Esophagus (tissue), 2 donors: Measurements from ENCODE around the gene METTL14. TPM values are rescaled to one million over a fixed set of nuclear protein-coding genes. Genes with fewer than 3 reads are reported as not detected.

Experiments used
- H3K27ac ChIP-seq, 2 donors: one replicate each; pipeline ENCODE4 v1.5.1; 2013; ENCODE audit warnings: low read depth in 2 of 2, mild to moderate bottlenecking in 2 of 2, inconsistent platforms in 1 of 2, low read length in 1 of 2, moderate library complexity in 1 of 2
- H3K27me3 ChIP-seq, 2 donors: one replicate each; pipeline ENCODE4 v1.6.1; 2013; ENCODE audit warnings: low read length in 2 of 2, control low read depth in 1 of 2, mild to moderate bottlenecking in 1 of 2; ENCODE audit not compliant: insufficient read depth in 2 of 2, control insufficient read depth in 1 of 2
- H3K36me3 ChIP-seq, 2 donors: one replicate each; pipeline ENCODE4 v1.6.1; 2013; ENCODE audit warnings: low read length in 1 of 2; ENCODE audit not compliant: control insufficient read depth in 2 of 2, insufficient read depth in 2 of 2
- H3K4me1 ChIP-seq, 2 donors: one replicate each; pipeline ENCODE4 v1.6.1; 2013; ENCODE audit warnings: low read length in 1 of 2; ENCODE audit not compliant: control insufficient read depth in 2 of 2, insufficient read depth in 2 of 2
- H3K4me3 ChIP-seq, 2 donors: one replicate each; pipeline ENCODE4 v1.5.1; 2013; ENCODE audit warnings: low read length in 2 of 2, mild to moderate bottlenecking in 2 of 2, low read depth in 1 of 2, moderate library complexity in 1 of 2
- H3K9me3 ChIP-seq, 2 donors: one replicate each; pipeline ENCODE4 v1.6.1; 2013; ENCODE audit warnings: mild to moderate bottlenecking in 2 of 2, low read depth in 1 of 2, low read length in 1 of 2, moderate library complexity in 1 of 2; ENCODE audit not compliant: control insufficient read depth in 2 of 2, insufficient read depth in 1 of 2
- WGBS, 2 donors: extraction: QIAGEN DNeasy Blood & Tissue Kit; methylation state at CpG; one replicate each; pipeline ENCODE4 v1.1.7; 2013; 5-methylcytosine and 5-hydroxymethylcytosine counted together
- polyA plus RNA-seq, 2 donors: library from polyadenylated mRNA; stranded (reverse); fragments of 200-250 nt; gene quantifications; one replicate each; pipeline ENCODE4 v1.2.3, GENCODE V29; 2013
- donor health status: healthy with polysubstance abuse.
- donor health status: Bipolar disorder and iron deficiency.

METTL14 gene
- polyA plus RNA-seq, 2 donors: 4.3 to 7.2 TPM

DNA sequence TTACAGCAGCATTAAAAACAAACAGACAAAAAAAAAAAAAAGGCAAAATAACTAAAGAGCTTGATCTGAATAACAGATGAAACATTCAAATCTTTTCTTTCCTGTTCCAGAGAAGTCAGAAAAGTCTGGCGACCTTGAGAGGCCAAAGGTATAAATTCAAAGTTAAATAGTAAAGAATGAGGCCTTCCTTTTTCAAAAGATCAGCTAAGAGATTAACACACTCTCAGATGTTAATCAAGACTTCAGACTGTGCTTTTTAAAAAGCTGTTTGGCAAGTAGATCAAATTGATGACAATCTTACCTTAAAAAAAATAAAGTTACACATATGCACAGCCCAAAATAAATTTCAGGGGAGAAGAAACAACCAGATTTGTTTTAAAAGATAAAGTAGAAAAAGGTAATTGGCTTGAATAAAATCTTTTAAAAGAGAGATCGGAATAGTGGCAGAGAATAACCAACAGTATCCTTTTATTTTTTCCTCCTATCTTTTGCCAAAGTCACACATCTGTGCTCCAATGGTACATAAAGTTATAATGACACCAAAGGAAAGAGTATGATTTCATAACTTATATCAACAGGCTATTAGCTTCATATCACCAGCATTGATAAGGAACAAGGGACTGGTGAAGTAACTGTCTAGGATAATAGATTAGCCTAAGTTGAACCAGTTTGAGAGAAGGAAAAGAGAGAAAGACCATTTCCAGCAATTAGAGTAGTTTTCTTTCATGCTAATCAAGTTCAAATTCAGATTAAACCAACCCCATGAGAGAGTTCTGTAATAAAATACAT is 70.4 kb downstream of the METTL14 start:
- Histone ChIP-seq H3K4me1 (no peaks in the 10 kb centered on the region), H3K9me3 (no peaks in the 10 kb centered on the region), H3K4me3 (no peak overlapping the region), H3K27me3 (no peaks in the 10 kb centered on the region), H3K27ac (no peak overlapping the region), H3K36me3 (peaks cover 0 to 3% of the 10 kb centered on the region in 2 donors)
- WGBS, 2 donors: 67 to 68% methylated on average over 2 of the region's 2 CpGs

DNA sequence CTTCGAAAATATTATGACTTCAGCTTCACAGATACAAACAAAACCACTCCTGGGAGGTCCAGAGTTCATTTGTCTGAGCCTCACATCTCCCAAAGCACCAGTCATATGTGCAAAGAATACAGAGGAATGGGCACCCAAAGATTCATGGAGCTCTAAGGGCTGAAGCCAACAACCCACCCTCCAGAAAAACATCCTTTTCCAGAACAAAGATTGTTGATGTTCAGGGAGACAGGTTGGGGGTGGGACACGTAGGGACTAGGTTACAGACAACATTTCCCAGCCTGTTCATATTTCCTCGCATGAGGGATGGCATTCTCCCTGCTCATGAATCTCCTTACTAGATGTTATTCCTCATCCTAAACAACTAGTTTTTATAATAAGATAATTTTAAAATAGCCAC is 71.2 kb downstream of the METTL14 start:
- 76 to 84% methylated on average over 3 of the region's 3 CpGs for WGBS, 2 donors
- Histone ChIP-seq H3K27ac (peak overlapping the region; percentile 55 to 63), H3K4me1 (no peaks in the 10 kb centered on the region), H3K27me3 (no peaks in the 10 kb centered on the region), H3K36me3 (peaks cover 0 to 3% of the 10 kb centered on the region in 2 donors), H3K4me3 (no peak overlapping the region), H3K9me3 (no peaks in the 10 kb centered on the region)

DNA sequence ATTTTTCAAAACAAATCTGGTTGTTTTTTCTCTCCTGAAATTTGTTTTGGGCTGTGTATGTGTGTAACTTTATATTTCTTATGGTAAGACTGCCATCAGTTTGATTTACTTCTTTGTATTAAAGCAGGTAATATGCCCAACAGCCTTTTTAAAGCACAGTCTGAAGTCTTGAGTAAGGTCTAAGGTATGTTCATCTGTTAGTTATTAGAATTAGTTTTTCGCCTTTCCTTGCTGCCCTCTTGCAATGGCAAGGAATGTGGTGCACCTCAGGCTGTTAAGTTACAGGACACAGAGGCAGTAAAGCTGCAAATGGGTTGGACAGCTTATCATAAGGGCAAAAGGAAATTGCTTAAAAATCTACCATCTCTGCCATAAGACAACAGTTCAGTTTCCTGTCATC is 71.8 kb downstream of the METTL14 start:
- H3K27me3 ChIP-seq: no peaks in the 10 kb centered on the region
- H3K4me1 ChIP-seq: no peaks in the 10 kb centered on the region
- H3K4me3 ChIP-seq: no peak overlapping the region
- H3K36me3 ChIP-seq: no peaks in the 10 kb centered on the region
- peak overlapping the region in 1 of 2 donors; percentile 5 for H3K27ac ChIP-seq
- 86 to 88% methylated on average over 1 of the region's 1 CpG for WGBS, 2 donors
- no peaks in the 10 kb centered on the region for H3K9me3 ChIP-seq

DNA sequence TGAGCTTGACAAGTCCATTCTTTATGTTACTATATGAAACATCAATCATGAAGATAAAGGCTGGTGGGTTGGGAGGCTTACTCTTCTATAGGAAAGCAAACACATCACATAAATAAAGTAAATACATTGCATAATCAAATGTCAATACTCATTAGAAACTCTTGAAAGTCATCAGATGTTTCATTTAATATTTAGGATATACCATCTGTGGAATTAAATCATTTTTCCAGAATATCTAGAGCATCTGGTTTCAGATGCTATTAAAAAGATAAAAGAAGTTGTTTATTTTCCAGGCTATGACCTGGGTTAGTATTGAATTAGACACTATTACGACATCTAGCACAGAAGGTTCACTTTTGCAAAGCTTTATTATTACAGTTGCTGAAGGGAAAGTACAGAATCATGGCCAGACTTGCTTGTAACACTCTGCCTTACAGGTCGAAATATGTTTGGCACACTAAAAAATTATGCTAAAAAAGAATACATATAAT is 72.6 kb downstream of the METTL14 start:
- H3K4me1 ChIP-seq: no peaks in the 10 kb centered on the region
- no peaks in the 10 kb centered on the region for H3K9me3 ChIP-seq
- H3K27me3 ChIP-seq: no peaks in the 10 kb centered on the region
- H3K4me3 ChIP-seq: no peak overlapping the region
- WGBS, 2 donors: 29 to 51% methylated on average over 2 of the region's 2 CpGs
- H3K36me3 ChIP-seq: no peaks in the 10 kb centered on the region
- no peak overlapping the region for H3K27ac ChIP-seq

DNA sequence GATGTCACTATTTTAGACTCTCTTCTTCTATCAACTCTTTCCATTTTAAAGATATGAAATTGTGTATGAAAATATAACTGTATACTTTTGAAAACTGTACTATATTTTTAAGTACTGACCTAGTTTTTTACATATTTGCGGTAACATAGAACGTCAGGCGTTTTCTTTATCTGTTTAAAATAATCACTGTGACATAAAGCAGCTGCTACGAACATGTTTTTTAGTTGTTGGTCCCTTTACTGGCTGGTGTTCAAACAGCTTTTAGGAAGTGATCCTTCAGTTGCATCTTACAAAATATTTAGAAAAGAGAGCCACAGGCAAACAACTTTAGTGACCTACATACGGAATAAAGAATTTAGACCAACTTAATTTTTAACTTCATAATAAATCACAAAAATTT is 73.1 kb downstream of the METTL14 start:
- Histone ChIP-seq H3K4me1 (no peaks in the 10 kb centered on the region), H3K9me3 (no peaks in the 10 kb centered on the region), H3K27me3 (no peaks in the 10 kb centered on the region), H3K27ac (no peak overlapping the region), H3K4me3 (no peak overlapping the region), H3K36me3 (no peaks in the 10 kb centered on the region)
- 28 to 41% methylated on average over 5 of the region's 5 CpGs for WGBS, 2 donors

DNA sequence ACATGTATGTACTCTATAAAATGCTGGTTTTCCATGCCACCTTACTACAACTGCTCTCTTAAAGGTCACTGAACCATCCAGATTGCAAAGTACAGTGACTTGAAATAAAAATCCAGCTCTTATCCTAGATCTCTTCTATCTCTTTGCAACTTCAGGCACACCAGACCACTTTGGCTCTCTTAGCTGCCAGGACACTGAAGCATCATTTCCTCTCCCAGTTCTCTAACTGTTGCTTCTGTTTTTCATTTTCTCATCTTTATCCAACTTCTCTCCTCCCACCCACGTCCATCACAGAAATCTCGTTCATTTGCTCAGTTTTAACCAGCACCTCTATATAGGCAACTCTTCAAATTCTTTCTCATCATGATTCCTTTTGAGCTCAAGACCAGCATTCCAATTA is 74.3 kb downstream of the METTL14 start:
- Histone ChIP-seq H3K27ac (peak overlapping the region in 1 of 2 donors; percentile 66), H3K36me3 (no peaks in the 10 kb centered on the region), H3K4me1 (no peaks in the 10 kb centered on the region), H3K9me3 (no peaks in the 10 kb centered on the region), H3K4me3 (no peak overlapping the region), H3K27me3 (no peaks in the 10 kb centered on the region)
- WGBS, 2 donors: 61 to 73% methylated on average over 2 of the region's 2 CpGs

DNA sequence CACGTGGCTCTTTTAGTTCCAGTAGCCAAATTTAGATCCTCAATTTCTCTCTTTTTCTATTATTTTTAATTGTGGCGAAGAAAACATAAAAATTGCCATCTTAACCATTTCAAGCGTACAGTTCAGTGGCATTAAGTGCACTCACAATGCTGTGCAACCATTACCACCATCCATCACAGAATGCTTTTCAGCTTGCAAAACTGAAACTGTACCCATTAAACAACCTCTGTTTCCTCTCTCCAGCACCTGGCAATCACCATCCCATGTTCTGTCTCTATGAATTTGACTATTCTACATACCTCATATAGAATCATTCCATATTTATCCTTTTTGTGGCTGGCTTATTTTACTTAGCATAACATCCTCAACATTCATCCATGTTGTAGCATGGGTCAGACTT is 74.9 kb downstream of the METTL14 start:
- H3K9me3 ChIP-seq: no peaks in the 10 kb centered on the region
- no peaks in the 10 kb centered on the region for H3K27me3 ChIP-seq
- H3K27ac ChIP-seq: no peak overlapping the region
- H3K36me3 ChIP-seq: no peaks in the 10 kb centered on the region
- H3K4me1 ChIP-seq: no peaks in the 10 kb centered on the region
- WGBS, 2 donors: 93 to 94% methylated on average over 3 of the region's 3 CpGs
- no peak overlapping the region for H3K4me3 ChIP-seq

DNA sequence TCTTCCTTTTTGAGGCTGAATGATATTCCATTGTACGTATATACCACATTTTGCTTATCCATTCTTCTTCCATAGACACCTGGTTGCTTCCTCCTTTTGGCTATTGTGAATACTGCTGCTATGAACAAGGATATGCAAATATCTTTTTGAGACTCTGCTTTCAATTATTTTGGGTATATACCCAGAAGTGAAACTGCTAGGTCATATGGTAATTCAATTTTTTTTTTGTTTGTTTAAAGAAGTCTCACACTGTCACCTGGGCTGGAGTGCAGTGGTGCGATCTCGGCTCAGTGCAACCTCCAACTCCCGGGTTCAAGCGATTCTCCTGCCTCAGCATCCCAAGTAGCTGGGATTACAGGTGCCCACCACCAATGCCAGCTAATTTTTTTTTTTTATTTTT is 75.3 kb downstream of the METTL14 start:
- Histone ChIP-seq H3K4me1 (no peaks in the 10 kb centered on the region), H3K4me3 (no peak overlapping the region), H3K27me3 (no peaks in the 10 kb centered on the region), H3K36me3 (no peaks in the 10 kb centered on the region), H3K9me3 (no peaks in the 10 kb centered on the region), H3K27ac (no peak overlapping the region)
- WGBS, 2 donors: 93 to 94% methylated on average over 5 of the region's 5 CpGs

DNA sequence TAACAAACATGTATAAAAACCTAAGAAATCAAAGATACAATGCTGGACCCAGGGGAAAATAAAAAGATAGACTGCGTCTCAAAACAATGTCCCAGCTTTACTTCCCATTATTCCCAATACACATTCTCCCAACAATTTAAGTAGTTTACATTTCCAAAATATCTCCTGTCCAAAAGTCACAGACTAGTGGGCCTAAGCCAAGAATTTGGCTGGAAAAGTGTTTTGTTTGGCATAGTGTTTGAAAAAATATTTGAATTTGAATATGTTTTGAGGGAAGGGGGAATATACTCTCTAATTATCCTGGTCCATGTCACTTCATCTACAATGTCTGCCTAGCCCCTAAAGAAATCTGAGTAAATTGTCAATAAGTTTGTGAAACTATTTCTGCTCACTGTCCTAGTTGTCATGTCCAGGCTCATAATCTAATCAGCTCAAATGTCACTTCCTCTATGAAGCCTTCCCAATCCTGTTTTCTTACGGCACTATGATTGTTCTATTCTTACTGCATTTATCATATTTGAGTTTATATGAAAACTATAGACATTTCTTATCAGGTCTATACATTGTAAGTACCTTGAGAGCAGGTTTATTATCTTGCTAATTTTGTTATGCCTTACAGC is 76.3 kb downstream of the METTL14 start:
- Histone ChIP-seq H3K27me3 (no peaks in the 10 kb centered on the region), H3K4me3 (no peak overlapping the region), H3K27ac (peak overlapping the region in 1 of 2 donors; percentile 42), H3K9me3 (no peaks in the 10 kb centered on the region), H3K36me3 (no peaks in the 10 kb centered on the region), H3K4me1 (no peaks in the 10 kb centered on the region)
- whole genome bisulfite sequencing, 2 donors: 66% methylated on average over 2 of the region's 2 CpGs

DNA sequence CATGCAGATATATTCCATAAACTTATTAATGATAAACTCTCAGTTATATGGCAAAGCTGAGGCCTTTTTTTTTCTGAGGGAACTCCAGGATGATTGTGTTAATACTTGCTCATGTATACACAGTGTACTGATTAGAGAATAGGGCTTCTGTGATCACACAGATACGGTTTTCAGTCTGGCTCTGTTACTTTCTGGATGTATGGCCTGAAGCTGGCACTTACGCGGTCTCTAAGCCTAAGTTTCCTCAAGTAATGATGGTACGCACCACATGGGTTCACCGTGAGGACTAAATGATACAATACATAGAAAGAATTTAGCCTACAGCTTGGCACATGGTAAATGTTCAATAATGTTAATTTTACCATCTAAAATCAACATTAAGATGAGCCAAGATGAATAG is 77.0 kb downstream of the METTL14 start:
- H3K36me3 ChIP-seq: peaks cover 0 to 3% of the 10 kb centered on the region in 2 donors
- H3K4me1 ChIP-seq: no peaks in the 10 kb centered on the region

More for the DNA sequence above, 77.0 kb downstream of the METTL14 start:
- Histone ChIP-seq H3K27ac (peak overlapping the region; percentile 68 to 70), H3K9me3 (no peaks in the 10 kb centered on the region), H3K27me3 (no peaks in the 10 kb centered on the region), H3K4me3 (no peak overlapping the region)
- 35 to 59% methylated on average over 5 of the region's 5 CpGs for WGBS, 2 donors
